Right cardiac atrium (tissue), 5 donors: Measurements from ENCODE around the gene CCSER1. TPM values are rescaled to one million over a fixed set of nuclear protein-coding genes. Genes with fewer than 3 reads are reported as not detected.
"Not testable (repeated sequence)": the region's sequence is repeated elsewhere in the genome, so short reads cannot be mapped to it uniquely, and the experiment has no call there.

Experiments used
- ATAC-seq, 2 donors: fragments of 200-7000 bp; cut with Tn5 transposase; one replicate each; pipeline versions ENCODE4 v1.8.0 to v1.9.1; 2020; ENCODE audit warnings: moderate library complexity in 2 of 2, mild to moderate bottlenecking in 1 of 2
- DNase-seq, 3 donors: peaks; one replicate each; pipeline ENCODE4 v3.0.0-alpha.2; 2020
- H3K27ac ChIP-seq: one replicate; pipeline ENCODE4 v1.5.1; 2013; ENCODE audit warnings: mild to moderate bottlenecking, low read length, control low read depth, moderate library complexity
- H3K27me3 ChIP-seq: one replicate; pipeline ENCODE4 v1.6.1; 2013; ENCODE audit not compliant: control insufficient read depth, insufficient read depth
- H3K4me1 ChIP-seq: one replicate; pipeline ENCODE4 v1.6.1; 2013; ENCODE audit warnings: low read length; ENCODE audit not compliant: control insufficient read depth, insufficient read depth
- H3K4me3 ChIP-seq: one replicate; pipeline ENCODE4 v1.5.1; 2013; ENCODE audit warnings: low read length, control low read depth
- H3K9me3 ChIP-seq: one replicate; pipeline ENCODE4 v1.6.1; 2013; ENCODE audit warnings: low read length; ENCODE audit not compliant: control insufficient read depth
- WGBS: extraction: QIAGEN DNeasy Blood & Tissue Kit; methylation state at CpG from one replicate; pipeline ENCODE4 v1.1.7; 2013; 5-methylcytosine and 5-hydroxymethylcytosine counted together
- intact Hi-C, 4 donors: fragments of 100-400 bp; cut with DNase I; formaldehyde crosslinking; loops; one replicate each; pipeline versions ENCODE4 v1.11.0 to v1.14.0; 2022 to 2023
- polyA plus RNA-seq: library from polyadenylated mRNA; stranded (reverse); fragments of 200-250 nt; gene quantifications from one replicate; pipeline ENCODE4 v1.2.3, GENCODE V29; 2013
- total RNA-seq, 4 donors: library from RNA; stranded (reverse); fragmentation: NEBNext Ultra II Directional; extraction: Animal tissue kit (Norgen Biotek cat#: 25700); gene quantifications; one replicate each; pipeline ENCODE4 v1.2.1, GENCODE V29; 2021
- donor health status: healthy with polysubstance abuse.
- donor health status: DM: no; HTN: yes; CAD: no.
- donor health status: DM: no; HTN: no; CAD: no.
- donor health status: DM: no; HTN: yes; CAD: no; lungs with severe emphysema.
- donor health status: DM: yes; HTN: yes; CAD: no.

CCSER1 gene
- total and polyA plus RNA-seq, 5 donors = 2.7 to 12.9 (median 10.4) TPM

DNA sequence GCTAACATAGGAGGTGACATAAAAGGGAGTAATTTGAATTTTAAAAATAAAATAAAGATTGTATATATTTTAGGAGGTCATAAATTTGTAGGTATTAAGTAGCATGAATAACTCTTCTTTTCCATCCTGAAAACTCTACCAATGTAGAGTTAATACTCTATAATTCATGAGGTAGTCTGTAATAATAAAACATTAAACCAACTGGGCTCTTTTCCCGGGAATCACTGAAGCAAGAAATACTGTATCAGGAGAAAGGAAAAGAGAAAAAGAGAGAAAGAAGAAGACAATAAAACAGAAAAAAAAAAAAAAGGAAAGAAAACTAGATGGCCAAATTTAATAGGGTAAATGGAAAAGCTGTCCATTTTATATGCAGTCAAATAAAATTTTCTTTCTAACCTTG is 984.4 kb downstream of the CCSER1 start:
- no peaks in the 10 kb centered on the region for H3K27me3 ChIP-seq
- ATAC-seq (no peak), DNase-seq (no peak)
- no peak overlapping the region for H3K4me3 ChIP-seq
- H3K4me1 ChIP-seq = no peaks in the 10 kb centered on the region
- H3K27ac ChIP-seq = no peak overlapping the region
- intact Hi-C loops = no loop called here
- no peaks in the 10 kb centered on the region for H3K9me3 ChIP-seq
- 65% methylated on average over 1 of the region's 1 CpG for WGBS

DNA sequence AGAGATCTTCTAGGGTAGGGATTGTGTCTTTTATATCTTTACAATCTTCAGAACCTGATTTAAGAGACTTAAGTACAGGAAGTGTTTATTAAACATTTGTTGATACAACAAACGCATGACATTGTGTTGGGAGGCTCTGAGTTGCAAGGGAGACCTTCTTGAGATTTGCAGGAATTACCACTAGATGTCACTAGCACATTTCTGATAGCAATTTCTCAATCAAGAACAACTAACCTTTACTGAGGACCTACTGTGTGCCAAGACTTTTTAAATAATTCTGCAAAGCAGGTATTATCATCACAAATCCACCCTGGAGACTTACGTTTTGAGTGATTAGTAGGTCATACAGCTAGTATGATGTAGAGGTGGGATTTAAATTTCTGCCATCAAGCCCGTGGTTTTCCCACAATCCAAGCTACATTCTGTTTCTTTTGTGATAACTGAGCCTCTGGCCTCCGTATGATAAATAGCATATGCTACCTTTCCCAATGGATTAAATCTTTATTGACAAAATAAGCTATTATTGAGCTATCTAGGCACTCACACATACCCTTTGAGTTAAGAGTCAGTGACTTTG is 986.0 kb downstream of the CCSER1 start:
- DNase-seq = no peak
- Histone ChIP-seq H3K4me3 (no peak overlapping the region), H3K9me3 (no peaks in the 10 kb centered on the region), H3K27ac (no peak overlapping the region), H3K4me1 (no peaks in the 10 kb centered on the region), H3K27me3 (no peaks in the 10 kb centered on the region)
- intact Hi-C loops = no loop called here
- 40% methylated on average over 4 of the region's 4 CpGs for WGBS
- ATAC-seq = no peak

- Histone ChIP-seq H3K4me1 (no peaks in the 10 kb centered on the region), H3K27me3 (no peaks in the 10 kb centered on the region), H3K4me3 (no peak overlapping the region), H3K27ac (no peak overlapping the region), H3K9me3 (no peaks in the 10 kb centered on the region)
- DNase-seq (no peak), ATAC-seq (no peak)
- intact Hi-C loops = no loop called here
- WGBS = 85% methylated on average over 4 of the region's 4 CpGs
These were observed 987.2 kb downstream of the CCSER1 start for GRCh38 chr4:91114386-91114785.

DNA sequence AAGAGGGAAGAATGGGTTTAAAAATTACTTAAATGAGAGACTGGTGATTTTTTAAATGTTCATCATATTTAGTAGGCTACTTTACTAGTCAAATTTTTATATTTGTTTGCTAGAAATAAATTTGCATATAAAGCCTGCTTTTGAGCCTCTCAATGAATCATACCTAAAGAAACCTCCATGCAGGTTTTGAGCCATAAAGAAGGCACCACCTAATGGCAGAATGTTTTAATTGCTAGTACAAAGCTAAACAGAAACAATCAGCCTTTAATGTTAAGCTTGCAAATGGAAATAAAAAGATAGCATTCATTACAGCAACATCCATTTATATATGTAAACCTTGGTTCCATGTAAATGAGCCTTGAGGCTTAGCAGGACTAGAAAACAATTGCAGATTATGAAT is 989.7 kb downstream of the CCSER1 start:
- no peaks in the 10 kb centered on the region for H3K9me3 ChIP-seq
- ATAC-seq (no peak), DNase-seq (no peak)
- no peak overlapping the region for H3K27ac ChIP-seq
- intact Hi-C loops = no loop called here
- H3K27me3 ChIP-seq = no peaks in the 10 kb centered on the region
- H3K4me3 ChIP-seq = no peak overlapping the region
- H3K4me1 ChIP-seq = no peaks in the 10 kb centered on the region

DNA sequence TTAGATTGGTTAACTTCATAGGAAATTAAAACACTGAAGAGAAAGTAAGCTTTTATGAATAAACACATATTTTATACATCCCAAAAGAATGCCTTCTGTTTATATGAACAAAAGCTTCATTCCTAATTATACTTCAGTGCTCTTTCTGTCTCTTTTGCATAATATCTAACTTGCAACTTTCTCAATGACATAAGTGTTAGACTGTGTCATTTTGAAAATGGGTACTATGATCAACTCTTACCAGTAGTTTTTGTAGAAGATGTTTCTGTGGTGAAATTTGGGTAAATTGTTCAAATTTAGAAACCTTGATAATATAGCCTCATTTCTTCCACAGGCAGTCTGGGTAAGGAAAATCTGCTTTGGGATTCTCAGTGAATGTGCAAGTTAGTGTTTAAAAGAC is 991.4 kb downstream of the CCSER1 start:
- Histone ChIP-seq H3K4me1 (no peaks in the 10 kb centered on the region), H3K9me3 (no peaks in the 10 kb centered on the region), H3K27ac (no peak overlapping the region), H3K4me3 (no peak overlapping the region), H3K27me3 (no peaks in the 10 kb centered on the region)
- intact Hi-C loops = no loop called here
- no peak for ATAC-seq
- DNase-seq = no peak

GRCh38 chr4:91123742-91124141 is 996.5 kb downstream of the CCSER1 start:
- no peak for ATAC-seq
- H3K27me3 ChIP-seq = no peaks in the 10 kb centered on the region
- intact Hi-C loops = no loop called here
- DNase-seq = no peak
- no peak overlapping the region for H3K4me3 ChIP-seq
- H3K4me1 ChIP-seq = no peaks in the 10 kb centered on the region
- no peaks in the 10 kb centered on the region for H3K9me3 ChIP-seq
- no peak overlapping the region for H3K27ac ChIP-seq

GRCh38 chr4:91127192-91127591 is 1000.0 kb downstream of the CCSER1 start:
- H3K27ac ChIP-seq = no peak overlapping the region
- no peak overlapping the region for H3K4me3 ChIP-seq
- no peaks in the 10 kb centered on the region for H3K9me3 ChIP-seq
- no peaks in the 10 kb centered on the region for H3K27me3 ChIP-seq
- intact Hi-C loops = no loop called here
- H3K4me1 ChIP-seq = no peaks in the 10 kb centered on the region
- WGBS = 69% methylated on average over 2 of the region's 2 CpGs
- no peak for DNase-seq
- ATAC-seq = no peak

DNA sequence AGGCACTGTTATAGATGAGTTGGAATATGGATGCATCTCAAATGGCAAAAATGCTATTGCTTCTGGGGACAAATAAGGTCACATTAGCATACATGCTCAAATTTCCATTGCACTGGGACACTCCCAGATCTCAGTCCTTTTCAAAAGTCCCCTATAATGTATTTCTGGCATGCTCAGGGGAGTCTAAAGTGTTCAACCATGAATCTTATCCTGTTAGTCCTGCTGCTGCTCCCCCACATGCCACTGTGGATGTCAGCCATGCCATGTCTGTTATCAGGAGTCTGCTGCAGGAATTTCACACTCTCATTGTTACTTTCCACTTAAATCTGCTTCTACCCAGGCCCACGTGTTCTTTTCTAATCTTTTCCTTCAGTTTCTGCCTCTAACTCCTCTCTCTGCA is 1000.6 kb downstream of the CCSER1 start:
- H3K4me3 ChIP-seq = no peak overlapping the region
- intact Hi-C loops = no loop called here
- no peaks in the 10 kb centered on the region for H3K4me1 ChIP-seq
- DNase-seq (peak in 2 of 3 donors; percentile 39 to 56), ATAC-seq (peak; percentile 82 to 91)
- H3K27ac ChIP-seq = no peak overlapping the region
- H3K9me3 ChIP-seq = no peaks in the 10 kb centered on the region
- H3K27me3 ChIP-seq = no peaks in the 10 kb centered on the region
- 5% methylated on average over 1 of the region's 1 CpG for WGBS

DNA sequence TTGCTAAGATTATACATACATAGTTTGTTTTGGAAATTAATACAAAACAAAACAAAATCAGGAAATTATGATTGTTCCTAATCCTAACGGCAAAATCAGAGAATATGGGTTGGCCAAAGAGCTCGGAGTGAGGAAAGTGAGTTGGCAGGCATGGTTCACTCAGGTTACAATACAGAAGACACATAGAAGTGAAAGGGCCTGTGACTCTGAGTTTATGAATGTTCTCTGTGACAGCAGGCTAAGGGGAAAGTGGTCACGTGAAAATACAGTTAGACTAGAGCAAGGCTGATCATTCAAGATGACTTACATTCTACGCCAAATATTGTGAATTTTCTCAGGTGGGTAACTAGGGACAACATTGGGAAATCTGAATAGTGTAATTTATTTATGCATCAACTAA is 1001.3 kb downstream of the CCSER1 start:
- intact Hi-C loops = no loop called here
- peak overlapping the region; percentile 52 for H3K27ac ChIP-seq
- H3K4me1 ChIP-seq = no peaks in the 10 kb centered on the region
- WGBS = 59% methylated on average over 4 of the region's 4 CpGs
- no peak overlapping the region for H3K4me3 ChIP-seq
- H3K9me3 ChIP-seq = no peaks in the 10 kb centered on the region
- ATAC-seq (peak; percentile 51 to 55), DNase-seq (no peak)
- no peaks in the 10 kb centered on the region for H3K27me3 ChIP-seq

- peak; percentile 23 to 38 for ATAC-seq
- intact Hi-C loops = no loop called here
These were observed 1019.9 kb downstream of the CCSER1 start for GRCh38 chr4:91147067-91147466.

GRCh38 chr4:91154041-91154440 is 1026.8 kb downstream of the CCSER1 start:
- DNase-seq, H3K9me3 ChIP-seq, H3K27me3 ChIP-seq, ATAC-seq, H3K27ac ChIP-seq, H3K4me1 ChIP-seq, H3K4me3 ChIP-seq, intact Hi-C loops: not testable (repeated sequence)
- WGBS = 80% methylated on average over 4 of the region's 4 CpGs

More at GRCh38 chr4:91147067-91147466, 1019.9 kb downstream of the CCSER1 start:
- H3K27ac ChIP-seq = no peak overlapping the region
- peak in 1 of 3 donors; percentile 26 for DNase-seq
- H3K4me3 ChIP-seq = no peak overlapping the region
- no peaks in the 10 kb centered on the region for H3K9me3 ChIP-seq
- H3K4me1 ChIP-seq = no peaks in the 10 kb centered on the region
- no peaks in the 10 kb centered on the region for H3K27me3 ChIP-seq
- 59% methylated on average over 6 of the region's 6 CpGs for WGBS
